Parathyroid adenoma (tissue), 2 donors: Measurements from ENCODE around the gene MGMT.

ENCODE experiments used
- H2AFZ ChIP-seq: fragments of 300-600 bp; sonication (generic); one replicate; pipeline ENCODE4 v1.7.0; 2017; ENCODE audit warnings: antibody characterized with exemption, mild to moderate bottlenecking
- H3K27ac ChIP-seq: fragments of 300-600 bp; sonication (generic); one replicate; pipeline ENCODE4 v1.7.0; 2017
- H3K27me3 ChIP-seq: fragments of 300-600 bp; sonication (generic); one replicate; pipeline ENCODE4 v1.7.0; 2017; ENCODE audit warnings: low read length; ENCODE audit not compliant: control insufficient read depth, insufficient read depth
- H3K36me3 ChIP-seq: fragments of 300-600 bp; sonication (generic); one replicate; pipeline ENCODE4 v1.7.0; 2017; ENCODE audit warnings: low read length; ENCODE audit not compliant: control insufficient read depth, insufficient read depth
- H3K4me1 ChIP-seq: fragments of 300-600 bp; sonication (generic); one replicate; pipeline ENCODE4 v1.7.0; 2017; ENCODE audit warnings: control low read depth
- H3K4me2 ChIP-seq: fragments of 300-600 bp; sonication (generic); one replicate; pipeline ENCODE4 v1.7.0; 2017; ENCODE audit warnings: low read length
- H3K4me3 ChIP-seq: fragments of 300-600 bp; sonication (generic); one replicate; pipeline ENCODE4 v1.7.0; 2017; ENCODE audit warnings: low read depth, low read length
- H3K79me2 ChIP-seq: fragments of 300-600 bp; sonication (generic); one replicate; pipeline ENCODE4 v1.7.0; 2017; ENCODE audit warnings: control low read depth
- H3K9ac ChIP-seq: fragments of 300-600 bp; sonication (generic); one replicate; pipeline ENCODE4 v1.7.0; 2017; ENCODE audit warnings: mild to moderate bottlenecking
- H3K9me3 ChIP-seq: fragments of 300-600 bp; sonication (generic); one replicate; pipeline ENCODE4 v1.7.0; 2017; ENCODE audit warnings: low read length; ENCODE audit not compliant: control insufficient read depth
- CTCF ChIP-seq: fragments of 300-600 bp; sonication (generic); IDR thresholded peaks from one replicate; pipeline ENCODE4 v1.7.0; 2017; ENCODE audit warnings: antibody characterized with exemption, mild to moderate bottlenecking
- donor health status: primary hyperparathyroidism.

The MGMT gene

GRCh38 chr10:129768437-129769355 lies 301.7 kb downstream of the MGMT start:
- Histone ChIP-seq H3K36me3 (no peaks in the 10 kb centered on the region), H2AFZ (no peak overlapping the region), H3K4me1 (no peaks in the 10 kb centered on the region), H3K9ac (no peak overlapping the region), H3K27ac (no peak overlapping the region), H3K4me3 (no peak overlapping the region), H3K79me2 (no peaks in the 10 kb centered on the region), H3K9me3 (no peaks in the 10 kb centered on the region), H3K4me2 (no peak overlapping the region), H3K27me3 (no peaks in the 10 kb centered on the region)
- TF ChIP-seq CTCF = no peak

GRCh38 chr10:129769381-129770116 lies 302.5 kb downstream of the MGMT start:
- Histone ChIP-seq H2AFZ (no peak overlapping the region), H3K9ac (no peak overlapping the region), H3K4me3 (no peak overlapping the region), H3K27ac (no peak overlapping the region), H3K9me3 (no peaks in the 10 kb centered on the region), H3K36me3 (no peaks in the 10 kb centered on the region), H3K4me2 (no peak overlapping the region), H3K4me1 (no peaks in the 10 kb centered on the region), H3K79me2 (no peaks in the 10 kb centered on the region), H3K27me3 (no peaks in the 10 kb centered on the region)
- TF ChIP-seq CTCF = no peak

DNA sequence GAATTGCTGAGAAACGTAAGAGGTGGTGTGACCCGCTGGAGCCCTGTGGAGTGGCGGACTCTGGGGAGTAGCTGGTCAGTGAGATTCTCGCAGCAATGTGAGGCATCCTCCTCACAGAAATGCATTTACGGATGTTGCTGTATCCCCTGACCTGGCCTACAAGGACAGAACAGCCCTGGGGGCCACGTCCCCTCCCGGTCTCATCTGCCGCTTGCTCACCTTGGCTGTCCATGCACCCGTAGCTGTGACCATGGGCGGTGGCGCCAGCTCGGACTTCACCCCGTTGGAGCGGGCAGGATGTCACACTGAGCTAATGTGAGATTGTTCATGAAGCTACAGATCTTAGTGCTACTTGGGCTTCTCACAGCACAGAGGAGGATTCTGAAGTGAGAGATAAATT lies 303.2 kb downstream of the MGMT start:
- Histone ChIP-seq H3K4me2 (no peak overlapping the region), H3K27ac (no peak overlapping the region), H3K9me3 (no peaks in the 10 kb centered on the region), H3K79me2 (no peaks in the 10 kb centered on the region), H3K4me1 (no peaks in the 10 kb centered on the region), H3K27me3 (no peaks in the 10 kb centered on the region), H3K9ac (no peak overlapping the region), H3K36me3 (no peaks in the 10 kb centered on the region), H3K4me3 (no peak overlapping the region), H2AFZ (no peak overlapping the region)
- no peak for TF ChIP-seq CTCF

GRCh38 chr10:129771024-129771423 lies 304.0 kb downstream of the MGMT start:
- no peak for TF ChIP-seq CTCF
- H3K36me3 ChIP-seq = no peaks in the 10 kb centered on the region
- no peaks in the 10 kb centered on the region for H3K79me2 ChIP-seq
- no peak overlapping the region for H3K4me3 ChIP-seq
- no peaks in the 10 kb centered on the region for H3K27me3 ChIP-seq
- no peak overlapping the region for H2AFZ ChIP-seq
- no peaks in the 10 kb centered on the region for H3K9me3 ChIP-seq
- H3K4me2 ChIP-seq = no peak overlapping the region
- H3K27ac ChIP-seq = no peak overlapping the region
- H3K9ac ChIP-seq = no peak overlapping the region
- H3K4me1 ChIP-seq = no peaks in the 10 kb centered on the region
